Esophagus (tissue), 2 donors: ENCODE results near the gene IQGAP3. TPM values are rescaled to one million over a fixed set of nuclear protein-coding genes. Genes with fewer than 3 reads are reported as not detected.

Source experiments
- H3K27ac ChIP-seq, 2 donors: one replicate each; pipeline ENCODE4 v1.5.1; 2013; ENCODE audit warnings: low read depth in 2 of 2, mild to moderate bottlenecking in 2 of 2, inconsistent platforms in 1 of 2, low read length in 1 of 2, moderate library complexity in 1 of 2
- H3K27me3 ChIP-seq, 2 donors: one replicate each; pipeline ENCODE4 v1.6.1; 2013; ENCODE audit warnings: low read length in 2 of 2, control low read depth in 1 of 2, mild to moderate bottlenecking in 1 of 2; ENCODE audit not compliant: insufficient read depth in 2 of 2, control insufficient read depth in 1 of 2
- H3K36me3 ChIP-seq, 2 donors: one replicate each; pipeline ENCODE4 v1.6.1; 2013; ENCODE audit warnings: low read length in 1 of 2; ENCODE audit not compliant: control insufficient read depth in 2 of 2, insufficient read depth in 2 of 2
- H3K4me1 ChIP-seq, 2 donors: one replicate each; pipeline ENCODE4 v1.6.1; 2013; ENCODE audit warnings: low read length in 1 of 2; ENCODE audit not compliant: control insufficient read depth in 2 of 2, insufficient read depth in 2 of 2
- H3K4me3 ChIP-seq, 2 donors: one replicate each; pipeline ENCODE4 v1.5.1; 2013; ENCODE audit warnings: low read length in 2 of 2, mild to moderate bottlenecking in 2 of 2, low read depth in 1 of 2, moderate library complexity in 1 of 2
- H3K9me3 ChIP-seq, 2 donors: one replicate each; pipeline ENCODE4 v1.6.1; 2013; ENCODE audit warnings: mild to moderate bottlenecking in 2 of 2, low read depth in 1 of 2, low read length in 1 of 2, moderate library complexity in 1 of 2; ENCODE audit not compliant: control insufficient read depth in 2 of 2, insufficient read depth in 1 of 2
- WGBS, 2 donors: extraction: QIAGEN DNeasy Blood & Tissue Kit; methylation state at CpG; one replicate each; pipeline ENCODE4 v1.1.7; 2013; 5-methylcytosine and 5-hydroxymethylcytosine counted together
- polyA plus RNA-seq, 2 donors: library from polyadenylated mRNA; stranded (reverse); fragments of 200-250 nt; gene quantifications; one replicate each; pipeline ENCODE4 v1.2.3, GENCODE V29; 2013
- donor health status: healthy with polysubstance abuse.
- donor health status: Bipolar disorder and iron deficiency.

The IQGAP3 gene
- polyA plus RNA-seq, 2 donors: 3.8 to 7.8 TPM

- Histone ChIP-seq H3K27me3 (no peaks in the 10 kb centered on the region), H3K4me1 (peaks cover 5 to 21% of the 10 kb centered on the region in 2 donors), H3K36me3 (no peaks in the 10 kb centered on the region), H3K9me3 (no peaks in the 10 kb centered on the region), H3K4me3 (peak overlapping the region in 1 of 2 donors; percentile 13), H3K27ac (peak overlapping the region; percentile 99)
- WGBS, 2 donors: 17 to 24% methylated on average over 12 of the region's 12 CpGs
These were observed 69.3 kb downstream of the IQGAP3 start for GRCh38 chr1:156502894-156503697.

- 21 to 43% methylated on average over 1 of the region's 1 CpG for WGBS, 2 donors
- H3K4me3 ChIP-seq: no peak overlapping the region
- no peaks in the 10 kb centered on the region for H3K27me3 ChIP-seq
- peak overlapping the region; percentile 99 for H3K27ac ChIP-seq
- H3K9me3 ChIP-seq: no peaks in the 10 kb centered on the region
- H3K4me1 ChIP-seq: peaks cover 5 to 23% of the 10 kb centered on the region in 2 donors
- no peaks in the 10 kb centered on the region for H3K36me3 ChIP-seq
These were observed 69.9 kb downstream of the IQGAP3 start for GRCh38 chr1:156502391-156502893.

GRCh38 chr1:156500793-156501506 is 71.4 kb downstream of the IQGAP3 start:
- Histone ChIP-seq H3K27ac (peak overlapping the region; percentile 99), H3K27me3 (no peaks in the 10 kb centered on the region), H3K36me3 (no peaks in the 10 kb centered on the region), H3K4me1 (peaks cover 5 to 36% of the 10 kb centered on the region in 2 donors), H3K9me3 (no peaks in the 10 kb centered on the region), H3K4me3 (peak overlapping the region; percentile 79 to 92)
- WGBS, 2 donors: 0% methylated on average over 32 to 57 of the region's 57 CpGs

- peak within 1 kb of the TSS; percentile 79 to 92 for H3K4me3 ChIP-seq
- H3K9me3 ChIP-seq: no peaks in the 10 kb centered on the region
- H3K36me3 ChIP-seq: no peaks in the 10 kb centered on the region
- H3K27me3 ChIP-seq: no peaks in the 10 kb centered on the region
- peak within 1 kb of the TSS; percentile 99 for H3K27ac ChIP-seq
- peaks cover 5 to 39% of the 10 kb centered on the region in 2 donors for H3K4me1 ChIP-seq
- 0 to 1% methylated on average over 19 to 27 of the region's 27 CpGs for WGBS, 2 donors
These were observed 71.9 kb downstream of the IQGAP3 start, which contains the start of gene MEF2D for GRCh38 chr1:156500543-156500792. Gene MEF2D, minus strand, starts transcription at chr1:156500775. Its CDS starts 17,483 bp downstream, at chr1:156483292.

- Histone ChIP-seq H3K27me3 (no peaks in the 10 kb centered on the region), H3K4me3 (peak overlapping the region; percentile 79 to 92), H3K4me1 (peaks cover 5 to 39% of the 10 kb centered on the region in 2 donors), H3K36me3 (no peaks in the 10 kb centered on the region), H3K9me3 (no peaks in the 10 kb centered on the region), H3K27ac (peak overlapping the region; percentile 93 to 98)
- 0% methylated on average over 42 to 51 of the region's 51 CpGs for WGBS, 2 donors
These were observed 72.4 kb downstream of the IQGAP3 start for GRCh38 chr1:156499842-156500542.

- H3K9me3 ChIP-seq: no peaks in the 10 kb centered on the region
- H3K27ac ChIP-seq: peak overlapping the region; percentile 79 to 93
- 0 to 1% methylated on average over 14 of the region's 14 CpGs for WGBS, 2 donors
- peak overlapping the region; percentile 79 to 92 for H3K4me3 ChIP-seq
- no peaks in the 10 kb centered on the region for H3K27me3 ChIP-seq
- H3K4me1 ChIP-seq: peaks cover 2 to 41% of the 10 kb centered on the region in 2 donors
- peaks cover 0 to 4% of the 10 kb centered on the region in 2 donors for H3K36me3 ChIP-seq
These were observed 73.0 kb downstream of the IQGAP3 start for GRCh38 chr1:156499194-156499841.

- peaks cover 0 to 4% of the 10 kb centered on the region in 2 donors for H3K36me3 ChIP-seq
- 15 to 22% methylated on average over 12 of the region's 12 CpGs for WGBS, 2 donors
- H3K4me1 ChIP-seq: peaks cover 4 to 43% of the 10 kb centered on the region in 2 donors
- H3K27me3 ChIP-seq: no peaks in the 10 kb centered on the region
- H3K4me3 ChIP-seq: peak overlapping the region; percentile 79 to 92
- H3K27ac ChIP-seq: peak overlapping the region; percentile 79 to 93
- H3K9me3 ChIP-seq: no peaks in the 10 kb centered on the region
These were observed 73.8 kb downstream of the IQGAP3 start for GRCh38 chr1:156498432-156499193.

GRCh38 chr1:156497743-156498431 is 74.5 kb downstream of the IQGAP3 start:
- no peaks in the 10 kb centered on the region for H3K9me3 ChIP-seq
- peak overlapping the region; percentile 12 to 34 for H3K27ac ChIP-seq
- peaks cover 0 to 7% of the 10 kb centered on the region in 2 donors for H3K36me3 ChIP-seq
- WGBS, 2 donors: 58 to 64% methylated on average over 5 of the region's 5 CpGs
- peak overlapping the region; percentile 9 to 79 for H3K4me3 ChIP-seq
- no peaks in the 10 kb centered on the region for H3K27me3 ChIP-seq
- H3K4me1 ChIP-seq: peaks cover 9 to 48% of the 10 kb centered on the region in 2 donors
